Spleen (tissue), 7 donors: ENCODE data around the gene ABCC3.

Experiments used
- POLR2A ChIP-seq, 3 donors: fragments of 450-650 bp; IDR thresholded peaks; one replicate each; pipeline ENCODE4 v1.5.1; 2017; ENCODE audit warnings: antibody characterized with exemption in 3 of 3, mild to moderate bottlenecking in 1 of 3
- TF ChIP-seq, protein P1 (sequence below), 11 experiments: fragments of 200-600 bp in 7 of 11; fragments of 450-650 bp in 4 of 11; sonication (generic) in 4 of 11; IDR thresholded peaks in 8 of 11; conservative IDR thresholded peaks in 3 of 11; 1 replicate in 7 of 11; 2 replicates in 4 of 11; pipeline versions ENCODE4 v1.4.0 to v1.8.0; 2016 to 2021; ENCODE audit warnings: antibody characterized with exemption in 11 of 11, inconsistent platforms in 4 of 11, mild to moderate bottlenecking in 1 of 11
- donor health status: DM: no; HTN: no; CAD: no; lungs with moderate emphysema.
- donor health status: DM: no; HTN: no; CAD: no.
- donor health status: DM: no; HTN: no; CAD: no.

DNA sequence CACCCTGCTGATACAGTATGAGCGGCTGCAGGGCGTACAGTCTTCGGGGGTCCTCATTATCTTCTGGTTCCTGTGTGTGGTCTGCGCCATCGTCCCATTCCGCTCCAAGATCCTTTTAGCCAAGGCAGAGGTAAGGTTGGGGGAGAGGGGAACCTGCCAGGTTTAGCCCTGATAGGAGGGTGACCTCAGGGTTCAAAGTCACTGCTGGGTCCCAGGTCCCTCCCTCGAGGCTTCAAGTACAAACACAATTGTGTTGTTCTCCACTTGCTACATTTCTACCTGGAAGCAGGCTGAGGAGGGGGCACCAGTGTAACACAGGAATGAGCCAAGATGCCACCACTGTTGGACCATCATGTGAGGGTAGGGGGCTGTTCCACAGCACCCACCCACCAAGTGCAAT, 22.4 kb downstream of the ABCC3 start:
- TF ChIP-seq, protein P1, sequence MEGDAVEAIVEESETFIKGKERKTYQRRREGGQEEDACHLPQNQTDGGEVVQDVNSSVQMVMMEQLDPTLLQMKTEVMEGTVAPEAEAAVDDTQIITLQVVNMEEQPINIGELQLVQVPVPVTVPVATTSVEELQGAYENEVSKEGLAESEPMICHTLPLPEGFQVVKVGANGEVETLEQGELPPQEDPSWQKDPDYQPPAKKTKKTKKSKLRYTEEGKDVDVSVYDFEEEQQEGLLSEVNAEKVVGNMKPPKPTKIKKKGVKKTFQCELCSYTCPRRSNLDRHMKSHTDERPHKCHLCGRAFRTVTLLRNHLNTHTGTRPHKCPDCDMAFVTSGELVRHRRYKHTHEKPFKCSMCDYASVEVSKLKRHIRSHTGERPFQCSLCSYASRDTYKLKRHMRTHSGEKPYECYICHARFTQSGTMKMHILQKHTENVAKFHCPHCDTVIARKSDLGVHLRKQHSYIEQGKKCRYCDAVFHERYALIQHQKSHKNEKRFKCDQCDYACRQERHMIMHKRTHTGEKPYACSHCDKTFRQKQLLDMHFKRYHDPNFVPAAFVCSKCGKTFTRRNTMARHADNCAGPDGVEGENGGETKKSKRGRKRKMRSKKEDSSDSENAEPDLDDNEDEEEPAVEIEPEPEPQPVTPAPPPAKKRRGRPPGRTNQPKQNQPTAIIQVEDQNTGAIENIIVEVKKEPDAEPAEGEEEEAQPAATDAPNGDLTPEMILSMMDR (IDR thresholded peaks at IDR 0.05 in 8 of 11, conservative IDR thresholded peaks at IDR 0.05 in 3 of 11): no peak
- no peak for TF ChIP-seq POLR2A (IDR thresholded peaks at IDR 0.05)
